Uterus (tissue), 4 donors: Measurements from ENCODE around the gene CPEB1. TPM values are rescaled to one million over a fixed set of nuclear protein-coding genes. Genes with fewer than 3 reads are reported as not detected.

Experiments
- DNase-seq, 2 donors: peaks; one replicate each; pipeline ENCODE4 v3.0.0-alpha.2; 2019 to 2020
- H3K27ac ChIP-seq, 2 donors: fragments of 200-600 bp; sonication (generic); 1 replicate in 1 of 2; 2 replicates in 1 of 2; pipeline ENCODE4 v1.5.1; 2016 to 2018
- H3K27me3 ChIP-seq, 2 donors: fragments of 200-600 bp; sonication (generic); one replicate each; pipeline ENCODE4 v1.5.1; 2018 to 2019; ENCODE audit warnings: control low read depth in 1 of 2
- H3K36me3 ChIP-seq, 2 donors: fragments of 200-600 bp; sonication (generic); one replicate each; pipeline ENCODE4 v1.5.1; 2019; ENCODE audit warnings: control low read depth in 1 of 2
- H3K4me1 ChIP-seq, 2 donors: fragments of 200-600 bp; sonication (generic); one replicate each; pipeline ENCODE4 v1.5.1; 2018 to 2019; ENCODE audit warnings: control low read depth in 1 of 2
- H3K4me3 ChIP-seq, 2 donors: fragments of 200-600 bp; sonication (generic); 1 replicate in 1 of 2; 2 replicates in 1 of 2; pipeline ENCODE4 v1.5.1; 2018 to 2019; ENCODE audit warnings: mild to moderate bottlenecking in 1 of 2
- H3K9me3 ChIP-seq, 2 donors: fragments of 200-600 bp; sonication (generic); one replicate each; pipeline ENCODE4 v1.5.1; 2019; ENCODE audit warnings: control low read depth in 1 of 2
- POLR2A ChIP-seq, 2 donors: fragments of 450-650 bp; IDR thresholded peaks; one replicate each; pipeline ENCODE4 v1.6.1; 2016; ENCODE audit warnings: antibody characterized with exemption in 2 of 2, mild to moderate bottlenecking in 1 of 2, moderate library complexity in 1 of 2
- intact Hi-C: fragments of 100-400 bp; cut with DNase I; formaldehyde crosslinking; loops from one replicate; pipeline ENCODE4 v1.15.1; 2023; ENCODE audit warnings: low total_unique reads
- total RNA-seq, 4 donors: library from RNA; depleted of rRNA in 3 of 4; stranded (reverse); fragments of >200 nt in 3 of 4; gene quantifications; one replicate each; pipeline versions ENCODE4 v1.1.0 to v1.2.4, GENCODE V29; 2014 to 2023
- TF ChIP-seq, protein P1 (sequence below), 4 experiments: fragments of 200-600 bp in 2 of 4; fragments of 450-650 bp in 2 of 4; sonication (generic) in 2 of 4; IDR thresholded peaks; one replicate each; pipeline ENCODE4 v1.5.1; 2016 to 2019; ENCODE audit warnings: antibody characterized with exemption in 4 of 4, mild to moderate bottlenecking in 2 of 4, moderate library complexity in 1 of 4
- donor health status: DM: yes; HTN: yes; CAD: no.

CPEB1 gene
- total RNA-seq, 4 donors from 2014 or later, result 0.77 to 14.1 (median 2.9) TPM

DNA sequence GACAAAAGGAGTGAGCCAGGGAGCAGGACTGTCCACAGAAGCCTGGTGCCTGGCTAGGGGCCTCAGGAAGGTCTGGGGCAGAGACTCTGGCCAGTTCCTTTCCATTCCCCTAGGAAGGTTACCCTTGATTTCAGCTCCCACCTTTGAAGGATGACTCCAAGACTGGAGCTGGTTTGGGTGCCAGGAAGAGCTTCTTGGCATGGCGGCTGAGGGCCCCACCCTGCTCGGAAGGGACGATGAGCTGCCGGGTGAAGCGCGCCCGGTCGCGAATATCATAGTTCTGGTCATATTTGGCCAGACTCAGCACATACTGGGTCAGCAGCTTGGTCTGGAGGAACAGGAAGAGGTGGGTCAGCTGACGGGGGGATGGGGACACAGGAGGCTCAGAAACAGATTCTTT is 19.4 kb upstream of the CPEB1 start:
- no peak for DNase-seq
- TF ChIP-seq, protein P1, sequence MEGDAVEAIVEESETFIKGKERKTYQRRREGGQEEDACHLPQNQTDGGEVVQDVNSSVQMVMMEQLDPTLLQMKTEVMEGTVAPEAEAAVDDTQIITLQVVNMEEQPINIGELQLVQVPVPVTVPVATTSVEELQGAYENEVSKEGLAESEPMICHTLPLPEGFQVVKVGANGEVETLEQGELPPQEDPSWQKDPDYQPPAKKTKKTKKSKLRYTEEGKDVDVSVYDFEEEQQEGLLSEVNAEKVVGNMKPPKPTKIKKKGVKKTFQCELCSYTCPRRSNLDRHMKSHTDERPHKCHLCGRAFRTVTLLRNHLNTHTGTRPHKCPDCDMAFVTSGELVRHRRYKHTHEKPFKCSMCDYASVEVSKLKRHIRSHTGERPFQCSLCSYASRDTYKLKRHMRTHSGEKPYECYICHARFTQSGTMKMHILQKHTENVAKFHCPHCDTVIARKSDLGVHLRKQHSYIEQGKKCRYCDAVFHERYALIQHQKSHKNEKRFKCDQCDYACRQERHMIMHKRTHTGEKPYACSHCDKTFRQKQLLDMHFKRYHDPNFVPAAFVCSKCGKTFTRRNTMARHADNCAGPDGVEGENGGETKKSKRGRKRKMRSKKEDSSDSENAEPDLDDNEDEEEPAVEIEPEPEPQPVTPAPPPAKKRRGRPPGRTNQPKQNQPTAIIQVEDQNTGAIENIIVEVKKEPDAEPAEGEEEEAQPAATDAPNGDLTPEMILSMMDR (IDR thresholded peaks at IDR 0.05), result no peak
- no peak for TF ChIP-seq POLR2A (IDR thresholded peaks at IDR 0.05)
- no peaks in the 10 kb centered on the region for H3K36me3 ChIP-seq
- H3K4me1 ChIP-seq, result no peaks in the 10 kb centered on the region
- H3K9me3 ChIP-seq, result no peaks in the 10 kb centered on the region
- no peak overlapping the region for H3K4me3 ChIP-seq
- intact Hi-C loops, result no loop called here
- no peak overlapping the region for H3K27ac ChIP-seq
- H3K27me3 ChIP-seq, result no peaks in the 10 kb centered on the region

DNA sequence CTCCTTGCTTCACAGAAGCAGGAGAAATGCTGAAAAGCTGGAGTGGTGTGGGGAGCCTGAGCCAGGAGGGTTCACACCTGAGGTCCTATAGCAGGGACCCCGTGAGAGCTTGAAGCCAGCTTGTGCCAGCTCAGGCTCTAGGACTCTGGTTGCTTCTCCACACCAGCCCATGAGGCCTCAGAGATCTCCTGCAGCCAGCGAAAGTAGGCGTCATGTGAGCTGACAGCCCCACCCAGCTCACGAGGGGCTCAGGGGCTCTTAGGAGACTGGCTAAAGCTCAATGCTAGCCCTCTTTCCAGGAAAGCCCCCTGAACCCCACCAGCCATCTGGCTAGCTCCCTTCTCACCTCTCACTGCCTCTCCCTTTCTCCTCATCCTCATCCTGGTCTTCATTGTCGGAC is 16.9 kb upstream of the CPEB1 start:
- Histone ChIP-seq H3K4me3 (no peak overlapping the region), H3K27me3 (no peaks in the 10 kb centered on the region), H3K9me3 (no peaks in the 10 kb centered on the region), H3K36me3 (no peaks in the 10 kb centered on the region), H3K4me1 (no peaks in the 10 kb centered on the region), H3K27ac (no peak overlapping the region)
- intact Hi-C loops, result no loop called here
- TF ChIP-seq, protein P1 (IDR thresholded peaks at IDR 0.05), result no peak
- no peak for TF ChIP-seq POLR2A (IDR thresholded peaks at IDR 0.05)
- DNase-seq, result no peak

DNA sequence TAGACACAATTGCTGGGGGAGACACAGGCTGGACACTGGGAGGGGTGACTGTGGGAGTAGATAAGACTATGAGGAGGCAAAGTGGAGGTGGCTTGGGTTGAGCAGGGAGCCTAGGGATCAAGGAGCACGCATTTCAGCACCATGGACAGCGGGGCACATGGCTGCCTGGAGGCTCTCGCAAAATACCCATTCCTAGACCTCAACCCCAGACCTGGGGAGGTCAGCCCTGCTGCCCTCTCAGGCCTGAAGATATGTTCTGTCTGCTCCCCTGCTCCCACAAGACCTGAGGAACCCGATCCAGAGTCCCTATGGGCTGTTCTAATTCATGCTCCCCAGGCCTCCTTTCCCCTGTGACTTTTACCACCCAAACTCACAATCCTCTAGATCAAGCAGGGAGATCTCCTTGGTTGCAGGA is 16.0 kb upstream of the CPEB1 start:
- TF ChIP-seq, protein P1 (IDR thresholded peaks at IDR 0.05), result no peak
- TF ChIP-seq POLR2A (IDR thresholded peaks at IDR 0.05), result no peak
- no peak for DNase-seq
- intact Hi-C loops, result no loop called here

DNA sequence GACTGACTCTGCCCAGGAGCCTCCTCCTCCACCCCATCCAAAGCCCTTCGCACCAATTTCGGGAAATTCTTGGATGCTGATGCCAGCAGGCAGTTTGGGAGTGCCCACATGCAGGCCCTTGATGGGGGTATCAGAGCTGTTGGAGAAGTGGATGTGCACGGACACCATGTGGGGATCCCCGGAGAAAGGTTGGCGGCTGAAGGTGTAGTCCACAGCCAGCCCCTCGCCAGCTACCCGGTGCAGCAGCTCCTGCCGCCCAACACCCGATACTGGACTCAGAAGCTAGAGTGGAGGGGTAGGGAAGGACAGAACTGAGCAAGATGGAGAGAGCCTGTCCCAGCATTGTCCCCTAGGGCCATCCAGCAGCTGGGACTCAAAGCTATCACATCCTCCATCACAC is 15.5 kb upstream of the CPEB1 start:
- intact Hi-C loops, result no loop called here
- H3K4me3 ChIP-seq, result no peak overlapping the region
- no peaks in the 10 kb centered on the region for H3K4me1 ChIP-seq
- no peaks in the 10 kb centered on the region for H3K27me3 ChIP-seq
- TF ChIP-seq, protein P1 (IDR thresholded peaks at IDR 0.05), result no peak
- no peak for TF ChIP-seq POLR2A (IDR thresholded peaks at IDR 0.05)
- no peaks in the 10 kb centered on the region for H3K36me3 ChIP-seq
- H3K27ac ChIP-seq, result no peak overlapping the region
- DNase-seq, result no peak
- no peaks in the 10 kb centered on the region for H3K9me3 ChIP-seq

More for the DNA sequence above, 16.0 kb upstream of the CPEB1 start:
- H3K36me3 ChIP-seq, result no peaks in the 10 kb centered on the region
- no peaks in the 10 kb centered on the region for H3K9me3 ChIP-seq
- no peak overlapping the region for H3K4me3 ChIP-seq
- no peaks in the 10 kb centered on the region for H3K4me1 ChIP-seq
- no peak overlapping the region for H3K27ac ChIP-seq
- no peaks in the 10 kb centered on the region for H3K27me3 ChIP-seq

DNA sequence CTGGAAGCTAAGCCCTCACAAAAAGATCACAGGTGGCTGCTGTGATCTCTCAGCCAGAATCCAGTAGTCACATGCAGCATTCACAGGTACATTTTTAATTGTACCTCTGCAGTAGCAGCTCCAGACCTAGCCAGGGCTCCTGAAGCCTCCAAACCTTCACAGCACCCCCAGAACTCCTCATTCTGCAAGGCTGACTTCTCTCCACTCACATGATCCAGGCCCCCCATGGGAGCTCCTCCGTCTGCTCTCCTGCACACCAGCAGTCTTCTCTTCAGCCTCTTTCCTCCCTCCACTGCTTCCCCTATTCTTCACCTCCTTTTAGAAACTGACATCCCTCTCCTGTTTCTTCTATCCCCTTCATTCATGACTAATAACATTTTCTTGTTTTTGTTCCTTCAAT is 13.2 kb upstream of the CPEB1 start:
- Histone ChIP-seq H3K36me3 (no peaks in the 10 kb centered on the region), H3K27ac (no peak overlapping the region), H3K9me3 (no peaks in the 10 kb centered on the region), H3K4me3 (no peak overlapping the region), H3K27me3 (no peaks in the 10 kb centered on the region), H3K4me1 (no peaks in the 10 kb centered on the region)
- intact Hi-C loops, result no loop called here
- no peak for DNase-seq
- no peak for TF ChIP-seq POLR2A (IDR thresholded peaks at IDR 0.05)
- TF ChIP-seq, protein P1 (IDR thresholded peaks at IDR 0.05), result no peak
